Measurements from ENCODE around the gene GPR150. TPM values are rescaled to one million over a fixed set of nuclear protein-coding genes. Genes with fewer than 3 reads are reported as not detected.

Gene GPR150
- 0.18 TPM for total RNA-seq

DNA sequence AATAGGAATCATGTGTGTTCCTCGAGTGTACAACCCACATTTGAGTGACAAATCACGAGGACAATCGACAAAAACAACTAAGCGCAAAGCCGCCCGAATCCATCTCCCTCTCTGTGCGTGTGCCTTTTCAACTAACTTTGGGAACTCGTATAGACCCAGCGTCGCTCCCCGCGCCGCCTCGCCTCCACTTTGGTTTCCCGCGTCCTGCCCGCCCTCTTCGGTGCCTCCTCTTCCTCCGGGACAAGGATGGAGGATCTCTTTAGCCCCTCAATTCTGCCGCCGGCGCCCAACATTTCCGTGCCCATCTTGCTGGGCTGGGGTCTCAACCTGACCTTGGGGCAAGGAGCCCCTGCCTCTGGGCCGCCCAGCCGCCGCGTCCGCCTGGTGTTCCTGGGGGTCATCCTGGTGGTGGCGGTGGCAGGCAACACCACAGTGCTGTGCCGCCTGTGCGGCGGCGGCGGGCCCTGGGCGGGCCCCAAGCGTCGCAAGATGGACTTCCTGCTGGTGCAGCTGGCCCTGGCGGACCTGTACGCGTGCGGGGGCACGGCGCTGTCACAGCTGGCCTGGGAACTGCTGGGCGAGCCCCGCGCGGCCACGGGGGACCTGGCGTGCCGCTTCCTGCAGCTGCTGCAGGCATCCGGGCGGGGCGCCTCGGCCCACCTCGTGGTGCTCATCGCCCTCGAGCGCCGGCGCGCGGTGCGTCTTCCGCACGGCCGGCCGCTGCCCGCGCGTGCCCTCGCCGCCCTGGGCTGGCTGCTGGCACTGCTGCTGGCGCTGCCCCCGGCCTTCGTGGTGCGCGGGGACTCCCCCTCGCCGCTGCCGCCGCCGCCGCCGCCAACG, at the start of gene GPR150:
TSS of gene GPR150 (plus strand) at position 58 of the 840 bp plus-strand sequence. CDS start at position 247, 189 bp downstream.
- peak; percentile 48 for DNase-seq (ENCODE audit: low spot score)

DNA sequence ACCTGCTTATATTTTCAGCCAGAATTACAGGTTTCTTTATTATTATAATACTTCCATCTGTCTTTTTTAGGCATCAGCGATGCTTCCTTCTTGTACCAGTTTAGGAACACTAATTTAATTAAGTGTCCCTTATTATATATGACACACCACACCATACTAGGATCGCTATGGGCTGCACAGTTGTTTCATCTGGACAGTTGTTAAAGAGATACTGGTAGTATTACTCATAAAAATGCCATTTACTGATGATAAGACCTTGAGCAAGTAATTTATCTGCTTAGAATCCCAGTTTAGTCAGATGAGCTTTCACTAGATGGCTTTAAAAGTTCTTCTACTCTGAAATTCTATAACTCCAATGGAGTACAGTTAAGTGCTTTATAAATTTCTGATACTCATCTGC, 47.9 kb upstream of the GPR150 start:
- no peak for DNase-seq (ENCODE audit: low spot score)

DNA sequence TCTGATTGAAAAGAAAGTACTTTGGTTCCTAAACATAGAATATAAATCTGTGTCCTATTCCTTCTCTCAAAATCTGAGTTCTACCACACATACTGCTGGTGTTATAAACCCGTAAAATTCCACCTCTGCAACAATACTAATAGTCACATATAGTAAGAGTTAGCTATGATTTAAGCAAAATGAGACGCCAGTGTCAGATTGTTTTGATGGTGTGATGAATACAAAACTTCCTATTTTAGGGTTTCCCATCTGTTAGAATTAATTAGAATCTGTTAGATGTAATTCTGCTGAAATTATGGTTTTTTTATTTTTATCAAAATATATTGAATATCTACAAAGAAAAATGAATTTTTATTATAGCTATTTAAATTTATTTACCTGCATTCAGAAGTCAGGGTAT, 38.3 kb upstream of the GPR150 start:
- no peak for DNase-seq (ENCODE audit: low spot score)

DNA sequence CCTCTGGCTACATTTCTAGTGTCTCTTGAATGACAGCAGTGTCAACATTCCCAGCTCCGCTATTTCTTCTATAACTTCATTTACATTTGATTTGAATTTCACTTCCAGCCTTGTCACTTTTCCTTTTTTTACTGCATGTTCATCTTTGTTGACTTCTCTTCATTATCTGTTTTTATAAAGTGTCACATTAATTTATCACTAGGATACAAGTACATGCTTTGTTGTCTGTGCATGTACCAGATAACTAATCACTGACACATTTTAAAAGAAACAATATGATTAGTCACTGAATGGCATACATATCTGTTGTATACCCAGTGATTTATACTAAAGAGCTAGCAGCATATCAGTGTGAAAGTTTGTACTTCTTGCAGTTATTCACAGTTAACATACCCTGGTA, 35.9 kb upstream of the GPR150 start:
- no peak for DNase-seq (ENCODE audit: low spot score)

DNA sequence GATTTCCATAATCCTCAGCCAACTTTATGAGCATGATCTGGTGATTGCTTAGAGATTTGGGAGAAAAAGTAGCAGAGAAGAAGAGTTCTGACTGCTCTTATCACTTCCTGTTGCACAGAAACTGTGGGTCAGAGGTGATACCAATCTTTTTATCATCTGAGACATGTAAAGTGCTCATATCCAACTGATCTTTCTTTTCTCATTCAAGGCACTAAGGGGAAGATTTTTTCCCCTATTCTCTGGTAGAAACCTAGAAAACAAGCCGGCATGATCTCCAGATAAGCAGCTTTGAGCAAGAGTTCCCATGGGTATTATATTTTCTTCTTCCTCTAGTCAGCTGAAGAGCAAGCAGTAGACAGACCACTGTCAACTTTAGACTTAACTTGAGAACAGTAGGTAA, 29.0 kb upstream of the GPR150 start:
- DNase-seq (ENCODE audit: low spot score) = no peak

DNA sequence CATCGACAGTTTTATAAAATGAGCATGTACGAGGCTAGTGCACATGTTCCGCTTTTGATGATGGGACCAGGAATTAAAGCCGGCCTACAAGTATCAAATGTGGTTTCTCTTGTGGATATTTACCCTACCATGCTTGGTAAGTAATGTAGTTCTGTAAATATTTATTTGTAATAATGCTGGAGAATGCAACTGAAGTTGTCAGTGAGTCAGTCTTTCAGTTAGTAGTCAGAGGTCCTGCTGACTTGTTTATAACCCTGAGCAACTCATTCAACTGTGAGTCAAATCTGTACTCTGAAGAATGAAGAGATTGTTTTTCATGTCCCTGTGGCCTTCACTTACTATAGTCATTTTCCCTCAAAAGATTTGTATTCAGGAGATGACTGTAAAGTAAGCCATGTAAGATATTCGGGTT, 28.4 kb upstream of the GPR150 start:
- DNase-seq (ENCODE audit: low spot score) = no peak

DNA sequence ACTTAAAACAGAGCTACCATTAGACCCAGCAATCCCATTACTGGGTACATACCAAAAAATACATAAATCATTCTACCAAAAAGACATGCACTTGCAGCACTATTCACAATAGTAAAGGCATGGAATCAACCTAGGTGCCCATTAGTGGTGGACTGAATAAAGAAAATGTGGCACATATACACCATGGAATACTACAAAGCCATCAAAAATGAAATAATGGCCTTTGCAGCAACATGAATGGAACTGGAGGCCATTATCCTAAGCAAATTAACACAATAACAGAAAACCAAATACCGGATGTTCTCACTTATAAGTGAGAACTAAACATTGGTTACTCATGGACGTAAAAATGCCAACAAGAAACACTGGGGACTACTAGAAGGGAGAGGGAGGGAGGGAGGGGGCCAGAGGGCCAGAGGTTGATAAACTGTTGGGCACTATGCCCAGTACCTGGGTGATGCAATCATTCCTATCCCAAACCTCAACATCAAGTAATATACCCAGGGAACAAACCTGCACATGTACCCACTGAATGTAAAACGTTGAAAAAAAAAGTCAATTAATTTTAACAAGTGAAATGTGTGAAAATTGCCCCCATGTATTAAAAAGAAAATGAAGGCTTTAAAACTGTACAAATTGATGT, 24.5 kb upstream of the GPR150 start:
- DNase-seq (ENCODE audit: low spot score) = no peak

DNA sequence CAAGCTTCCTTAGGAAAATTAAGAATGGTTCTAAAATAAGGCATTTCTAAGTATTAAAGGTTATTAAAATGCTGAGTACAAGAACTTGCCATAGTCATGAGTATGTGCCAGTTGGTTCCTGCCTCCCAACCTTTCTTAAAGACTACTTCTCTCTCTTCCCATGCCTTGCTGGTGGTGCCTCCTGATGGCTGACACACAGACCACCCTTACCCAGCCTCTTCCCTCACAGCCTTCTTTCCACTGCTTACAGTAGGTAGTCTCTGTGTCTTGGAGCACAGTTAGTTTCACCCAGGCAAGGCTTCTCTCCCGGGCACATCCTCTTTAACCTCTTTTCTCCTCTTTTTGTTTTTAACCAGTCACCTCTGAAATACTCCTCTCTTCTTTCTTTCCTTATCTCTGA, 20.6 kb upstream of the GPR150 start:
- no peak for DNase-seq (ENCODE audit: low spot score)

DNA sequence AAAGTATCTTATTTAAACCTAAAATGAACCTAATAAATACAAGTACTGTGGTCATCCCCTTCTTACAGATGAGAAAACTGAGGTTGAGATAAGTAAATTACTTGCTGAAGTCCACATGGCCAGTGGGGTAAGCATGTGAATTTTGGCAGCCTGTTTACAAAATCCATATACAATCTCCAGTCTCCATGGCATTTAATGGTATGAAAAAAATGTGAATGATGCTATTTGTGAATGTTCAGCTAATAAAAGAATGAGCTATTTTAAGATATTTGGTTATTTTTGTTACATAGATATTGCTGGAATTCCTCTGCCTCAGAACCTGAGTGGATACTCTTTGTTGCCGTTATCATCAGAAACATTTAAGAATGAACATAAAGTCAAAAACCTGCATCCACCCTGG, 19.3 kb upstream of the GPR150 start:
- no peak for DNase-seq (ENCODE audit: low spot score)

DNA sequence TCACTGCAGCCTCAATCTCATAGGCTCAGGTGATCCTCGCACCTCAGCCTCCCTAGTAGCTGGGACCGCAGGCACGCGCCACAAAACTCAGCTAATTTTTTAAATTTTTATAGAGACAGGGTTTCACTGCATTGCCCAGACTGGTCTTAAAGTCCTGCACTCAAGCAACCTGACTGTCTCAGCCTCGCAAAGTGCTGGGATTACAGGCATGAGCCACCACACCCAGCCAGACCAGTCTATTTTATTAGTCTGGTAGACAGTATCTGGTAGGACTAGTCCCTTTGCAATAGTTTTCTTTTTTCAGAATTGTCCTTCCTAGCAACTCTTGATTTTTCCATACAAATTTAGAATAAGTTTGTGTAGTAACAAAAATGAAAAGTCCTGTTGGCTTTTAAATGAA, 14.1 kb upstream of the GPR150 start:
- no peak for DNase-seq (ENCODE audit: low spot score)

DNA sequence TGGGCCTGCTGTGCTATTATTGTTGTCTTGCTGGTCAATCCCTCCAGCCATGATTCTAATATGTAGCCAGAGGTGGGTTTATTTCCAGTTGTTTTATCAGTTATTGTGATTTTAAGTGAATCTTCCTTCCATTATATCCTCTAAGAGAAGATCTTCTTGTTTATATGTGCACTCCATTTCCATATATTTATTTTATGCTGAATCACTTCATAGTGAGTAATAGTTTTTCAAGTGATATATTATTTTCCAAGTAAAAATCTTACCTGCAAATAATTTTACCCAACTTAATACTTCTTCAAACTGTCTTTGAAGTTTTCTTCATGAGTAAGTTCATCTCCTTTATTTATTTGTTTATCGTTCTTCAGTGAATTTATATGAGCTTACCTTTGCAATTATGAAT, 13.5 kb upstream of the GPR150 start:
- no peak for DNase-seq (ENCODE audit: low spot score)

DNA sequence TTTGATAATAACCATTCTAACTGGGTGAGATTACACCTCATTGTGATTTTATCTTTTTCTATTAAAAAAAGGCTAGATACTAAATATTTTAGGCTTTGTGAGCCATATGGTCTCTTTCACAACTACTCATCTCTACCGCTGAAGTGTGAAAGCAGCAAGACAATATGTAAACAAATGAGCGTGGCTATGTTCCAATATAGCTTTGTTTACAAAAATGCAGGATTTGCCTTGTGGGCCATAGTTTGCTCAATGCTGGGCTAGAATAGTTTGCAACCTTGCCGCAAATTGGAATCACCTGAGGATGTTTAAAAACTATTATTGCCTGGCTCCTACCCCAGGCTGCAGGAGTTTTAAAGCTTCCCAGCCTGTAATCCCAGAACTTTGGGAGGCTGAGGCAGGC, 10.2 kb upstream of the GPR150 start:
- no peak for DNase-seq (ENCODE audit: low spot score)

DNA sequence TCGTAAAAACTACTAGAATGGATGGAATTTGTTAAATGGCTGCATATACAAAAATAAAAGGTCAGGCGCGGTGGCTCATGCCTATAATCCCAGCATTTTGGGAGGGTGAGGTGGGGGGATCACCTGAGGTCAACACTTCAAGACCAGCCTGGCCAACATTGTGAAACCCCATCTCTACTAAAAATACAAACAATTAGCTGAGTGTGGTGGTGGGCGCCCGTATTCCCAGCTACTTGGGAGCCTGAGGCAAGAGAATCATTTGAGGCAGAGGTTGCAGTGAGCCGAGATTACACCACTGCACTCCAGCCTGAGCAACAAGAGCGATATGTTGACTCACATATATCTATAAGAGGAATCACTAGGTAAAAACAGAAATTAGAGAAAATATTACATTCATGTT, 9.3 kb upstream of the GPR150 start:
- DNase-seq (ENCODE audit: low spot score) = no peak

DNA sequence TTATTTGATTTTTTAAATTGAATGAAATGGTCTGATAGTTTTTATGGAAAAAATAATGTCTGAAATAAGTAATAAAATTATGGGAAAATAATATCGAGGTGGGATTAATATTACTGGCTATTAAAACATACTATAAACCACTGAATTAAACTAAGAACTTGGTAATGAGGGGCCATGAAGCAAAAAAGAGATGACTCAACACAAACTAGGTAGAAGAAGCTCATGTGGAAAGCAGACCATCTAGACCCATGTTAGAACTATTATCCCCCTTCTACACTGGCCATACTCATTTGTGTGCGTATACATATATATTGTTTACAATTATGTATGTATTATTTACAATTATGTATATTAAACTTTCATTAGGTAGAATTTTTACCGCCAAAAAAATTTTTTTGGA, 8.5 kb upstream of the GPR150 start:
- no peak for DNase-seq (ENCODE audit: low spot score)

DNA sequence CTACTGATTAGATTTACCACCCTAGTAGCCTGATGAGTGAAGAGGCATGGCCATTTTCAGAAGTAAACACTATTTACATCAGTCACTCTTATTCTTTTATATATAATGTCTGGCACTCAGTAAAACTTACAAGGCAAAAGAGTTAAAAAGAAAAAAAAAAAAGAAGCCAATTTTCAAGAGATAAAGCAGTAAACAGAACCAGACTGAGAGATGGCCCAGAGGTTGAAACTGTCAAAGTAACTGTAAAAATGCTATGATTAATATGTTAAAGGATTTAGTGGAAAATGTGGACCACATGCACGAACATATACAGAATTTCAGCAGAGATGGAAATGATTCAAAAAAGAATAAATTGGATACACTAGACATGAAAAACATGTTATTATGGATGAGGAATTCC, 6.4 kb upstream of the GPR150 start:
- no peak for DNase-seq (ENCODE audit: low spot score)

DNA sequence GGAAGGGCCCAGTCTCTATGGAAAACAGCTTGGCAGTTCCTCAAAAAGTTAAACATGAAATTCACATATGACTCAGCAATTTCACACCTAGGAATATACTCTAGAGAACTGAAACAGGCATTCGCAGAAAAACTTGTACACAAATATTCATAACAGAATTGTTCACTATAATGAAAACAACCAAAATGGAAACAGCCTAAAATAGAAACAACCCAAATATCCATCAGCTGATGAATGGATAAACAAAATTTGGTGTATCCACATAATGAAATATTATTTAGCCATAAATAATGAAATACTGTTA, 4.8 kb upstream of the GPR150 start:
- DNase-seq (ENCODE audit: low spot score) = no peak

DNA sequence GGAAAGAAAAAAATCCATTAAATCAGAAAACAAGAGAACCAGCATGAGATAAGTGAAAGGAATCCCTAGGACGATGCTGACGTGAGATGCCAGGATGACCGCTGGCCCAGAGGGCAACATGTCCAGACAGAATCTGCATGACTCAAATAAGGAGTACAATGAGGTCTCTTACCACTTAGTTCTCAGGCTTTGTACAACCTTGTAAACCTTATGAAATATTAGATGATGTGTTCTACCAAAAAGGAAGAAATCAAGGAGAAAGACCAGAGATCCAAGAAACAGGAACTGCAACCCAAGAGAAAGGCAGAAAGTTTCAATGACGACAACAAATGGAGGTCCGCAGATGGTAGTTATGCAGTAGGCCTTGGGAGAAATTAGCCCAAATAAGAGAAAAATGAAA, 2.8 kb upstream of the GPR150 start:
- no peak for DNase-seq (ENCODE audit: low spot score)

DNA sequence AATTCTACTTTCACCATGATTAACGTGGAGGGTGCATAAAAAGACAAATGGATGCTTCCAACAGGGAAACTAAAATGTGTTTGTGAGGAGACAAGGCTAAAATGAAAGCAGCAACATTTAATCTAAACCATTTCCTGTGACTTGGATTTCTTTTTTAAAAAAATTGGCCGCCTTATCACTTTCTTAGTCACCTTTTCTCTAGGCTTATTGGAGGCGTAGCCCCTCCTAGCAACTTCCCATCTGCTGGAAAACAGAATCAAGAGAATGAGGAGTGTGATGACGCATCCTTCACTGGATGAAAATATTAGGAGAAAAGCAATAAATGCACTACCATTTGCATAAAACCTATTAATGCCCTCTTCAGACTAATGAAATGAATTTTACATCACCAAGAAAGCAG, 791 bp upstream of the GPR150 start:
- no peak for DNase-seq (ENCODE audit: low spot score)

DNA sequence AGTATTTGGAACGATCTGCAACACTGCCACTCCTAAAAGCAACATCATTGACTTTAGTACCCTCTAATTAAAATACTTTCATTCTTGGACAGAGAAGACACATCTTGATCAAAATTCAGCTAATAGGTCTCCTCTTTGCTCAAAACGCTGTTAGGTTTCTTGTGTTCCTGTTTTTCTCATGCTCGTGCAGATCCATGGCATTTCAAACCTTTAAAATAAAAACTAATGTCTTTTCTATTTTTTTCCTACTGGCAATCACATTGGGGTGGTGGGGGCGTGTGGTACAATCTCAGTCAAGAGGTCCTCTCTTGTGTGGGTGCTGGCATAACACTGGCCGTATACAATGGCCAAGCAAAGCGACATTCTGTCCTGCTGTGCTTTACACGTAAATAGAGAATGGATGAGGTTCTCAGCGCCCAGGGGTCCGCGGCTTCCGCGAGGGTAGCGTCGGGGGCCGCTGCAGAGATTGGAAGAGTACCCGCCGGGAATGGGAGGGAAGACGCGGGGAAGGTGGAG, 315 bp upstream of the GPR150 start:
- no peak for DNase-seq (ENCODE audit: low spot score)

DNA sequence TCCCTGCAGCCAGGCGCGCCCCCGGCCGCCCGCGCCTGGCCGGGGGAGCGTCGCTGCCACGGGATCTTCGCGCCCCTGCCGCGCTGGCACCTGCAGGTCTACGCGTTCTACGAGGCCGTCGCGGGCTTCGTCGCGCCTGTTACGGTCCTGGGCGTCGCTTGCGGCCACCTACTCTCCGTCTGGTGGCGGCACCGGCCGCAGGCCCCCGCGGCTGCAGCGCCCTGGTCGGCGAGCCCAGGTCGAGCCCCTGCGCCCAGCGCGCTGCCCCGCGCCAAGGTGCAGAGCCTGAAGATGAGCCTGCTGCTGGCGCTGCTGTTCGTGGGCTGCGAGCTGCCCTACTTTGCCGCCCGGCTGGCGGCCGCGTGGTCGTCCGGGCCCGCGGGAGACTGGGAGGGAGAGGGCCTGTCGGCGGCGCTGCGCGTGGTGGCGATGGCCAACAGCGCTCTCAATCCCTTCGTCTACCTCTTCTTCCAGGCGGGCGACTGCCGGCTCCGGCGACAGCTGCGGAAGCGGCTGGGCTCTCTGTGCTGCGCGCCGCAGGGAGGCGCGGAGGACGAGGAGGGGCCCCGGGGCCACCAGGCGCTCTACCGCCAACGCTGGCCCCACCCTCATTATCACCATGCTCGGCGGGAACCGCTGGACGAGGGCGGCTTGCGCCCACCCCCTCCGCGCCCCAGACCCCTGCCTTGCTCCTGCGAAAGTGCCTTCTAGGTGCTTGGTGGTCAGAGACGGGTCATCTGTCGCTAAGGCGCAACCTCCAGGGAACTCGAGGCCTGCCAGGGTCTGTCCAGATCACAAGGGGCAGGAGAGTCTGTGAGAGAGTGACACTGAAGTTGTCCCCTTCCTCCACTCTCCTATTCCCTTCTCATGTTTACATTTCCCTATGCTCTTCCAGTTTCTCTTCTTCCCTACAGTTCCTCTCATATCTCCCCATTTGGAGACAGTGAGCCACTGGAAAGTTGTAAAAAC, 1.3 kb downstream of the GPR150 start:
- no peak for DNase-seq (ENCODE audit: low spot score)

DNA sequence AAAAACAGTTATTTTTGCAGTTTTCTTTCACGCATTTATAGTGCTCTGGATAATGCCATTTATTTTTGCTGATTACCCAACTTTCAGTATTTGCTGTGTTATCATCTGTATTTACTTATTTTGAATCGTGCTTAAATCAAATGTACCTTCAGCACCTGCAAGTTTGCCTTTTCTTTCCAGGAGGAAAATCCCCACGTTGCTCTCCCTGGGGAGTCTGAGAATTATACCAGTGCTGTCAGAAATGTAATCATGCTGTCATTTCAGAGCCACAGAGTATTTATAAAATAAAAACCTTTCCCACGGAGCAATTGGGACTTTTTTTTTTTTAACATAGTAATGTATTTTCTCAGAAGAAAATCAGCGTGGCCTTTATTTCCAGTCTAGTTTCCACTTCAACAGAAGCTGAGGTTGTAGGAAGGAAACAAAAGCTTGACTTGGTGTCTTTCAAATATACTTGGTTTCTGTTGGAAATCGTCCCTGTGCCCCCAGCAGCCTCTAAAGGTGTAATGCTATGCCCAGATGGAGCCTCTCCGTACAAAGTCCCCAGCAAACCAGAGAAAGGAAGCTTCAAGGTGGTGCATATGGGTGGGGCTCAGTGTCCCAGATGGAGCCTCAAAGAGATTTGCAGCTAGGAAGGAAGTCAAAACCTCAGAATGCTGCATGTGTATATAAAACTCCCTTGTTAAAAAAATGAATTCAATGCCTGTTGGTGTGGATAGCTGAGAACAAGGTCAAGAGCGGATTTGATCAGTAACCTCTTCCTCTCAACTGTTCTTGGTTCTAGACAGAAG, 2.1 kb downstream of the GPR150 start:
- no peak for DNase-seq (ENCODE audit: low spot score)

DNA sequence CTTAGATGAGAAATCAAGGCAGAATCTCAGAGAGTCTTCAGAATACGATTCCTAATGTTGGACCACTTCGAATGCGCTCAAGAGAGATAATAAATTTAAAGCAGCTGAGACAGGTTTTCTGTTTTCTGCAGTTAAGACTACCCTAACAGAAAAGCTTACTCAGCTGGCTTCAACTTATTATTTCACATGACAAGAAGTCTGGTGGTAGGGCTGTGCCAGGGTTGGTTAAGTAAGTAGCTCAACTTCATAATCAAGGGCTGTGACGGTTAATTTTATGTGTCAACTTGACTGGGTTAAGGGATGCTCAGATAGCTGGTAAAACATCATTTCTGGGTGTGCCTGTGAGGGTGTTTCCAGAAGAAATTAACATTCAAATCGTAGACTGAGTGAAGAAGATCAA, 3.8 kb downstream of the GPR150 start:
- DNase-seq (ENCODE audit: low spot score) = no peak
